Epithelial cell of proximal tubule (primary cell): ENCODE results near the gene SH3TC2. TPM values are rescaled to one million over a fixed set of nuclear protein-coding genes. Genes with fewer than 3 reads are reported as not detected.
A peak's percentile ranks its signal among the peaks of the same experiment; 100 is the strongest.

Experiments
- DNase-seq: peaks from one replicate; pipeline ENCODE4 v3.0.0-alpha.2; 2011; ENCODE audit warnings: low read depth
- H3K4me3 ChIP-seq: 2 replicates; pipeline ENCODE4 v1.5.1; 2011; ENCODE audit warnings: low read depth, mild to moderate bottlenecking, low read length
- CTCF ChIP-seq: conservative IDR thresholded peaks from 2 replicates; pipeline ENCODE4 v1.5.1; 2012; ENCODE audit warnings: low read depth, mild to moderate bottlenecking, low read length
- total RNA-seq: library from RNA; depleted of rRNA; stranded (reverse); fragments of >200 nt; gene quantifications from 2 replicates; pipeline ENCODE4 v1.2.3, GENCODE V29; 2015

SH3TC2 gene
- total RNA-seq, 1 donor from 2014 or later: 2.7 TPM

- TF ChIP-seq CTCF: no peak
- H3K4me3 ChIP-seq: no peak overlapping the region
- DNase-seq: no peak
These were observed 58.3 kb downstream of the SH3TC2 start for GRCh38 chr5:149004559-149004958.

GRCh38 chr5:149002761-149003689 is 59.8 kb downstream of the SH3TC2 start:
- no peak overlapping the region for H3K4me3 ChIP-seq
- TF ChIP-seq CTCF: peak; percentile 36
- no peak for DNase-seq

- no peak overlapping the region for H3K4me3 ChIP-seq
- TF ChIP-seq CTCF: no peak
- peak; percentile 98 for DNase-seq
These were observed 60.8 kb downstream of the SH3TC2 start for GRCh38 chr5:149002053-149002452.

GRCh38 chr5:149001162-149001561 is 61.7 kb downstream of the SH3TC2 start:
- no peak for DNase-seq
- no peak for TF ChIP-seq CTCF
- no peak overlapping the region for H3K4me3 ChIP-seq

- no peak overlapping the region for H3K4me3 ChIP-seq
- TF ChIP-seq CTCF: no peak
- DNase-seq: no peak
These were observed 63.1 kb downstream of the SH3TC2 start for GRCh38 chr5:148999741-149000140.

GRCh38 chr5:148998174-148998797 is 64.6 kb downstream of the SH3TC2 start:
- no peak overlapping the region for H3K4me3 ChIP-seq
- peak; percentile 73 for TF ChIP-seq CTCF
- no peak for DNase-seq
